Effector memory CD4-positive, alpha-beta T cell (primary cell): ENCODE measurements around the gene PTPRF.

Experiments
- DNase-seq, 3 donors: peaks; one replicate each; pipeline ENCODE4 v3.0.0-alpha.2; 2020
- H3K27ac ChIP-seq: 2 replicates; pipeline ENCODE4 v1.7.0; 2013; ENCODE audit warnings: mild to moderate bottlenecking, low read length, moderate library complexity; ENCODE audit not compliant: insufficient read depth, poor library complexity, severe bottlenecking
- H3K27me3 ChIP-seq: replicated peaks from 2 replicates; pipeline ENCODE4 v1.7.0; 2013; ENCODE audit warnings: mild to moderate bottlenecking, low read length; ENCODE audit not compliant: insufficient read depth, control insufficient read depth, poor library complexity, severe bottlenecking
- H3K36me3 ChIP-seq: 2 replicates; pipeline ENCODE4 v1.7.0; 2013; ENCODE audit warnings: mild to moderate bottlenecking, low read length, moderate library complexity; ENCODE audit not compliant: control insufficient read depth, insufficient read depth
- H3K4me1 ChIP-seq: 2 replicates; pipeline ENCODE4 v1.7.0; 2013; ENCODE audit warnings: low read length, mild to moderate bottlenecking; ENCODE audit not compliant: control insufficient read depth, insufficient read depth, poor library complexity, severe bottlenecking
- H3K4me3 ChIP-seq: 2 replicates; pipeline ENCODE4 v1.7.0; 2013; ENCODE audit warnings: low read length, low read depth, mild to moderate bottlenecking; ENCODE audit not compliant: insufficient read depth, poor library complexity, severe bottlenecking
- H3K9me3 ChIP-seq: 2 replicates; pipeline ENCODE4 v1.7.0; 2013; ENCODE audit warnings: mild to moderate bottlenecking, low read length, moderate library complexity; ENCODE audit not compliant: control insufficient read depth

Gene PTPRF

GRCh38 chr1:43600033-43601020, 69.6 kb downstream of the PTPRF start:
- H3K4me1 ChIP-seq = no peaks in the 10 kb centered on the region
- no peak for DNase-seq
- no peak overlapping the region for H3K27ac ChIP-seq
- no peaks in the 10 kb centered on the region for H3K9me3 ChIP-seq
- no peak overlapping the region for H3K4me3 ChIP-seq
- no peaks in the 10 kb centered on the region for H3K36me3 ChIP-seq
- no peaks in the 10 kb centered on the region for H3K27me3 ChIP-seq

DNA sequence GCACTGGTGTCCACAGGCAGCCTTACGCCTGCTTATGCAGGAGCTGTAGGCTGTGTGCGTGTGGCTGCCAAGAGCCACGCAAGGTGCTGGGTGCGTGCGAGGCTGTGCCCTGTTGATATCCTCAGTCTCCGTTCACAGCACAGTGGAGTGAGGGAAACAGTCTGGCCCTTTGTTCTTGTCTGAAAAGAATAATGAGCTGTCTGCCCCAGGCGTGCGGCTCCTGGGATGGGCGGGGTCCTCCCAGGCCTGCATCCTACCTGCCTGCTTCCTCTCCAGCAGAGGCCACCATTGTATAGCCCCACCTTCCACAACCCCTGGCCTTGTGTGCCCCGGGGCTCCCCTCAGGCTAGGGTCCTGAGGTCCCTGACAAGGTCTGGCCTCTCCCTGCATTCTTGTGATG, 72.3 kb downstream of the PTPRF start:
- H3K4me1 ChIP-seq = no peaks in the 10 kb centered on the region
- no peaks in the 10 kb centered on the region for H3K36me3 ChIP-seq
- DNase-seq = no peak
- no peak overlapping the region for H3K27ac ChIP-seq
- no peak overlapping the region for H3K4me3 ChIP-seq
- H3K9me3 ChIP-seq = no peaks in the 10 kb centered on the region
- H3K27me3 ChIP-seq = no peaks in the 10 kb centered on the region

DNA sequence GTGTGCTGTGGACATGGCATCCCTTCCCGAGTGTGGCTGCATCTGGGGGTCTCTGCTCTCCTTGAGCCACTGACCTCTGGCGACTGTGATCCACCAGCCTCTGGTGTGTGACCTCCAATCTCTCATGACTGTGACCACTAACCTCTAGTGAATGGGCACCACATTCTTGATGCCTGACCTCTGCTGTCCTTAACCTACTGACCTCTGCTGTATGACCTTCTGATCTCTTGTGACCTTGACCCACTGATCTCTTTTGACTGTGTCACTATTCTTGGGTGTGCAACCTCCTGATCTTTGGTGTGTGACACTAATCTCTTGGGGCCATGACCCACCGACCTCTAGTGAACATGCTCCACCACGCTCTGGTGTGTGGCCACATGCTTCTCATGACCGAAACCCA, 73.5 kb downstream of the PTPRF start:
- H3K4me3 ChIP-seq = no peak overlapping the region
- no peaks in the 10 kb centered on the region for H3K9me3 ChIP-seq
- no peaks in the 10 kb centered on the region for H3K36me3 ChIP-seq
- no peaks in the 10 kb centered on the region for H3K4me1 ChIP-seq
- DNase-seq = no peak
- H3K27me3 ChIP-seq = no peaks in the 10 kb centered on the region
- H3K27ac ChIP-seq = no peak overlapping the region

- no peaks in the 10 kb centered on the region for H3K27me3 ChIP-seq
- no peaks in the 10 kb centered on the region for H3K4me1 ChIP-seq
- no peaks in the 10 kb centered on the region for H3K9me3 ChIP-seq
- H3K4me3 ChIP-seq = no peak overlapping the region
- no peak overlapping the region for H3K27ac ChIP-seq
- DNase-seq = no peak
- no peaks in the 10 kb centered on the region for H3K36me3 ChIP-seq
These were observed 74.5 kb downstream of the PTPRF start for GRCh38 chr1:43605157-43605556.

DNA sequence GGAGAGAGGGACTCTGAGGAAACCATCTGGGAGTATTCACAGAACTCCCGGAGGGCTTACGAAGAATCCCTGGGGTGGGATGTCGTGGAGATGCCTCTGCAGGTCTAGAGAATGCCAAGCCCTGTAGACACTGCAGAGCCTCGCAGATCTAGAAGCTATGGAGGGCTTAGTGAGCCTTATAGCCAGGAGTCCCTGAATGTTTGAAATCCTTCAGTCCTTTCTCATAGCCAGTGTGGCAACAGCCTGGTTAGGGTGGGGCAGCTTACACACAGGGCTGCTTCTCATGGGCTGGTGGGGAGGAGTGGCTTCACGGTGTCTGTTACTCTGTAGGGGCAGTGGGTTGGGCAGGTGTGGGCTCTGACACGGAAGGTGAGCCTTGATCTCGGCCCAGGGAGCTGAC, 75.1 kb downstream of the PTPRF start:
- H3K9me3 ChIP-seq = no peaks in the 10 kb centered on the region
- H3K36me3 ChIP-seq = no peaks in the 10 kb centered on the region
- no peak overlapping the region for H3K4me3 ChIP-seq
- H3K27me3 ChIP-seq = no peaks in the 10 kb centered on the region
- H3K4me1 ChIP-seq = no peaks in the 10 kb centered on the region
- no peak for DNase-seq
- no peak overlapping the region for H3K27ac ChIP-seq

GRCh38 chr1:43606624-43607023, 75.9 kb downstream of the PTPRF start:
- H3K4me1 ChIP-seq = no peaks in the 10 kb centered on the region
- no peaks in the 10 kb centered on the region for H3K36me3 ChIP-seq
- no peaks in the 10 kb centered on the region for H3K27me3 ChIP-seq
- H3K27ac ChIP-seq = no peak overlapping the region
- DNase-seq = no peak
- H3K9me3 ChIP-seq = no peaks in the 10 kb centered on the region
- H3K4me3 ChIP-seq = no peak overlapping the region

DNA sequence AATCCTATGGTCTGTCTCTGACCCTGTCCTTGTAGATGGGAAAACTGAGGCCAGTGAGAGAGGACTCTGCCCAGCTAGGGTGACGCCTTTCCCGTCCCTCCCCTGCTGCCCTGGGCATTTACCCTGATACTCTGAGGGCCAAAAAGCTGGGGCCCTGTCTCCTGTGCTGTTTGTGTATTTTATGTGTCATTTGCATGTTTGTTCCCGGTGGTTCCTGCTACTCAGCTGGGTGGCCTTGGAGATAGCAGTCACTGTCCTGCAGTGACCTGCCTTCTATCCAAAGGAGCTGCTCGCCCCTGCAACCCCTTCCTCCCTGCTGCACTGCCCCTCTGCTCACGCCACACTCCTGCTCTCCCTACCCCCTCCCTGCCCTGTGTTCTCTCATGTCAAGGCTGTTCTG, 78.1 kb downstream of the PTPRF start:
- no peaks in the 10 kb centered on the region for H3K36me3 ChIP-seq
- H3K27ac ChIP-seq = no peak overlapping the region
- H3K4me3 ChIP-seq = no peak overlapping the region
- DNase-seq = no peak
- H3K4me1 ChIP-seq = no peaks in the 10 kb centered on the region
- H3K9me3 ChIP-seq = no peaks in the 10 kb centered on the region
- H3K27me3 ChIP-seq = no peaks in the 10 kb centered on the region

GRCh38 chr1:43610339-43610738, 79.7 kb downstream of the PTPRF start:
- H3K4me3 ChIP-seq = no peak overlapping the region
- no peaks in the 10 kb centered on the region for H3K36me3 ChIP-seq
- H3K4me1 ChIP-seq = no peaks in the 10 kb centered on the region
- no peaks in the 10 kb centered on the region for H3K9me3 ChIP-seq
- no peak overlapping the region for H3K27ac ChIP-seq
- DNase-seq = no peak
- no peaks in the 10 kb centered on the region for H3K27me3 ChIP-seq

GRCh38 chr1:43611950-43612349, 81.3 kb downstream of the PTPRF start:
- no peaks in the 10 kb centered on the region for H3K36me3 ChIP-seq
- no peaks in the 10 kb centered on the region for H3K4me1 ChIP-seq
- no peak overlapping the region for H3K27ac ChIP-seq
- H3K27me3 ChIP-seq = no peaks in the 10 kb centered on the region
- DNase-seq = no peak
- no peak overlapping the region for H3K4me3 ChIP-seq
- no peaks in the 10 kb centered on the region for H3K9me3 ChIP-seq

GRCh38 chr1:43612406-43612805, 81.7 kb downstream of the PTPRF start:
- Histone ChIP-seq H3K36me3 (no peaks in the 10 kb centered on the region), H3K27me3 (no peaks in the 10 kb centered on the region), H3K27ac (no peak overlapping the region), H3K4me1 (no peaks in the 10 kb centered on the region), H3K4me3 (no peak overlapping the region), H3K9me3 (no peaks in the 10 kb centered on the region)
- DNase-seq = no peak
